ENCODE measurements around the gene ROR1.

GRCh38 chr1:64187646-64188045 lies 413.8 kb downstream of the ROR1 start:
- TF ChIP-seq ZSCAN22 (CRISPR knock-in tag; IDR thresholded peaks at IDR 0.05) (no peak), ZNF224 (CRISPR knock-in tag; IDR thresholded peaks at IDR 0.05) (no peak), HNF4G (IDR thresholded peaks at IDR 0.05; ENCODE audit: borderline replicate concordance, low read depth, low read length) (no peak), HNF4G (CRISPR knock-in tag; IDR thresholded peaks at IDR 0.05; ENCODE audit: borderline replicate concordance, low read depth) (no peak), ETV6 (CRISPR knock-in tag; conservative IDR thresholded peaks at IDR 0.05) (no peak), CTCF (CRISPR knock-in tag; IDR thresholded peaks at IDR 0.05) (no peak), ARID2 (CRISPR knock-in tag; IDR thresholded peaks at IDR 0.05; ENCODE audit: borderline replicate concordance) (no peak), MAFF (IDR thresholded peaks at IDR 0.05; ENCODE audit: low read depth, low read length) (no peak), HCFC1 (IDR thresholded peaks at IDR 0.05; ENCODE audit: low read depth, low read length) (no peak), ZNF766 (CRISPR knock-in tag; IDR thresholded peaks at IDR 0.05; ENCODE audit: borderline replicate concordance) (no peak)

Data from HepG2 (cell line).